Breast epithelium (tissue), 4 donors: ENCODE results near the gene MLF2. TPM values are rescaled to one million over a fixed set of nuclear protein-coding genes. Genes with fewer than 3 reads are reported as not detected.

Experiments
- DNase-seq, 2 donors: peaks; one replicate each; pipeline ENCODE4 v3.0.0-alpha.2; 2019; ENCODE audit warnings: low spot score in 2 of 2
- H3K27ac ChIP-seq, 2 donors: fragments of 200-600 bp; sonication (generic) in 1 of 2; one replicate each; pipeline ENCODE4 v1.5.1; 2016 to 2019; ENCODE audit warnings: mild to moderate bottlenecking in 1 of 2
- H3K27me3 ChIP-seq, 2 donors: fragments of 200-600 bp; sonication (generic) in 1 of 2; one replicate each; pipeline versions ENCODE4 v1.5.1 to v1.6.0; 2017 to 2019; ENCODE audit warnings: control low read depth in 1 of 2, mild to moderate bottlenecking in 1 of 2
- H3K36me3 ChIP-seq: fragments of 200-600 bp; one replicate; pipeline ENCODE4 v1.5.1; 2019
- H3K4me1 ChIP-seq, 2 donors: fragments of 200-600 bp; sonication (generic); one replicate each; pipeline ENCODE4 v1.5.1; 2016 to 2019; ENCODE audit warnings: control low read depth in 1 of 2
- H3K4me3 ChIP-seq, 3 donors: fragments of 200-600 bp; sonication (generic); 1 replicate in 2 of 3; 2 replicates in 1 of 3; pipeline ENCODE4 v1.5.1; 2016 to 2019; ENCODE audit warnings: mild to moderate bottlenecking in 3 of 3, moderate library complexity in 2 of 3
- H3K9me3 ChIP-seq, 2 donors: fragments of 200-600 bp; sonication (generic) in 1 of 2; one replicate each; pipeline ENCODE4 v1.5.1; 2016 to 2019; ENCODE audit warnings: control low read depth in 1 of 2
- CTCF ChIP-seq, 3 donors: fragments of 450-650 bp; IDR thresholded peaks; one replicate each; pipeline ENCODE4 v1.5.1; 2016 to 2017; ENCODE audit warnings: antibody characterized with exemption in 3 of 3, mild to moderate bottlenecking in 3 of 3, moderate library complexity in 3 of 3
- POLR2A ChIP-seq: fragments of 450-650 bp; IDR thresholded peaks from one replicate; pipeline ENCODE4 v1.6.1; 2016; ENCODE audit warnings: antibody characterized with exemption, mild to moderate bottlenecking, moderate library complexity
- POLR2AphosphoS5 ChIP-seq, 3 donors: sonication (generic); formaldehyde crosslinking; IDR thresholded peaks; one replicate each; pipeline ENCODE4 v1.6.1; 2017; ENCODE audit warnings: antibody characterized with exemption in 3 of 3
- intact Hi-C: fragments of 100-400 bp; cut with DNase I; formaldehyde crosslinking; loops from one replicate; pipeline ENCODE4 v1.15.1; 2023; ENCODE audit warnings: low total_unique reads
- total RNA-seq, 3 donors: library from RNA; depleted of rRNA; stranded (reverse); fragments of >200 nt; gene quantifications; one replicate each; pipeline ENCODE4 v1.1.0, GENCODE V29; 2016

Gene MLF2
- total RNA-seq, 3 donors from 2014 or later = 130 to 168 (median 159) TPM

GRCh38 chr12:6757028-6757690 lies 4.2 kb upstream of the MLF2 start:
- no peak for TF ChIP-seq POLR2AphosphoS5 (IDR thresholded peaks at IDR 0.05)
- no peak for TF ChIP-seq CTCF (IDR thresholded peaks at IDR 0.05)
- TF ChIP-seq POLR2A = no peak
- Histone ChIP-seq H3K9me3 (no peaks in the 10 kb centered on the region), H3K4me1 (peaks cover 0 to 3% of the 10 kb centered on the region in 2 donors), H3K4me3 (no peak overlapping the region), H3K27ac (no peak overlapping the region), H3K27me3 (no peaks in the 10 kb centered on the region), H3K36me3 (no peaks in the 10 kb centered on the region)
- intact Hi-C loops = no loop called here
- DNase-seq = no peak

- DNase-seq = no peak
- Histone ChIP-seq H3K36me3 (peaks cover 9% of the 10 kb centered on the region), H3K27me3 (no peaks in the 10 kb centered on the region), H3K27ac (peak overlapping the region; percentile 98 to 99), H3K9me3 (no peaks in the 10 kb centered on the region), H3K4me3 (no peak overlapping the region), H3K4me1 (peaks cover 0 to 9% of the 10 kb centered on the region in 2 donors)
- intact Hi-C loops = no loop called here
- TF ChIP-seq CTCF (IDR thresholded peaks at IDR 0.05) (no peak), POLR2AphosphoS5 (IDR thresholded peaks at IDR 0.05) (no peak), POLR2A (no peak)
Observed at GRCh38 chr12:6754411-6754810, 1.5 kb upstream of the MLF2 start.

- Histone ChIP-seq H3K4me1 (peaks cover 0 to 9% of the 10 kb centered on the region in 2 donors), H3K4me3 (peak overlapping the region; percentile 82 to 98 (median 94)), H3K36me3 (peaks cover 14% of the 10 kb centered on the region), H3K27me3 (no peaks in the 10 kb centered on the region), H3K9me3 (no peaks in the 10 kb centered on the region), H3K27ac (peak overlapping the region; percentile 98 to 99)
- DNase-seq = no peak
- TF ChIP-seq CTCF (IDR thresholded peaks at IDR 0.05) (peak in 1 of 3 donors; percentile 5), POLR2A (no peak)
- intact Hi-C loops = no loop called here
Observed at GRCh38 chr12:6753772-6754356, 923 bp upstream of the MLF2 start.

GRCh38 chr12:6752167-6752920 lies 597 bp downstream of the MLF2 start:
- H3K4me3 ChIP-seq = peak overlapping the region; percentile 82 to 98 (median 94)
- peaks cover 20% of the 10 kb centered on the region for H3K36me3 ChIP-seq
- H3K27ac ChIP-seq = peak overlapping the region; percentile 98 to 99
- no peaks in the 10 kb centered on the region for H3K27me3 ChIP-seq
- peak in 1 of 2 donors; percentile 45 for DNase-seq
- intact Hi-C loops = no loop called here
- TF ChIP-seq POLR2AphosphoS5 (IDR thresholded peaks at IDR 0.05) (no peak), POLR2A (no peak), CTCF (IDR thresholded peaks at IDR 0.05) (no peak)
- H3K4me1 ChIP-seq = peaks cover 0 to 9% of the 10 kb centered on the region in 2 donors
- no peaks in the 10 kb centered on the region for H3K9me3 ChIP-seq

- TF ChIP-seq POLR2A = no peak
- Histone ChIP-seq H3K36me3 (peaks cover 20% of the 10 kb centered on the region), H3K27me3 (no peaks in the 10 kb centered on the region), H3K27ac (peak overlapping the region; percentile 98 to 99), H3K4me3 (peak overlapping the region; percentile 82 to 98 (median 94)), H3K9me3 (no peaks in the 10 kb centered on the region), H3K4me1 (peaks cover 0 to 9% of the 10 kb centered on the region in 2 donors)
- DNase-seq = no peak
- intact Hi-C loops = no loop called here
Observed at GRCh38 chr12:6751767-6752166, 1.2 kb downstream of the MLF2 start.
